Activated CD4-positive, CD25-positive, alpha-beta regulatory T cell treated with anti-CD3 and anti-CD28 coated beads, Interleukin-2, amount 50 U/mL, for 72 hours (primary cell): ENCODE data around the gene SERTAD4.
"Not testable (repeated sequence)": the region's sequence is repeated elsewhere in the genome, so short reads cannot be mapped to it uniquely, and the experiment has no call there.

ENCODE experiments used
- DNase-seq: peaks from one replicate; pipeline ENCODE4 v3.0.0; 2021

The SERTAD4 gene

GRCh38 chr1:210232511-210233215 is at the start of gene SERTAD4:
TSS of gene SERTAD4 (plus strand) at chr1:210232796. CDS start at chr1:210237961, 5,165 bp downstream.
- DNase-seq = no peak

GRCh38 chr1:210185063-210185462 is 47.5 kb upstream of the SERTAD4 start:
- no peak for DNase-seq

GRCh38 chr1:210187849-210188606 is 44.6 kb upstream of the SERTAD4 start:
- not testable (repeated sequence) for DNase-seq

GRCh38 chr1:210189426-210189825 is 43.2 kb upstream of the SERTAD4 start:
- DNase-seq = no peak

GRCh38 chr1:210195635-210196160 is 36.9 kb upstream of the SERTAD4 start:
- DNase-seq = no peak

GRCh38 chr1:210196266-210196665 is 36.3 kb upstream of the SERTAD4 start:
- not testable (repeated sequence) for DNase-seq

- no peak for DNase-seq
Measured at GRCh38 chr1:210198840-210199239, 33.8 kb upstream of the SERTAD4 start.

- DNase-seq = no peak
Measured at GRCh38 chr1:210200124-210200736, 32.4 kb upstream of the SERTAD4 start.

- no peak for DNase-seq
Measured at GRCh38 chr1:210201681-210202080, 30.9 kb upstream of the SERTAD4 start.

GRCh38 chr1:210207597-210208450 is 24.8 kb upstream of the SERTAD4 start:
- no peak for DNase-seq

GRCh38 chr1:210213335-210213734 is 19.3 kb upstream of the SERTAD4 start:
- no peak for DNase-seq

GRCh38 chr1:210214573-210215409 is 17.8 kb upstream of the SERTAD4 start:
- no peak for DNase-seq

- DNase-seq = no peak
Measured at GRCh38 chr1:210217482-210217881, 15.1 kb upstream of the SERTAD4 start.

- DNase-seq = no peak
Measured at GRCh38 chr1:210218047-210218446, 14.5 kb upstream of the SERTAD4 start.

- no peak for DNase-seq
Measured at GRCh38 chr1:210222340-210223006, 10.1 kb upstream of the SERTAD4 start.

- DNase-seq = no peak
Measured at GRCh38 chr1:210223226-210223904, 9.2 kb upstream of the SERTAD4 start.

GRCh38 chr1:210228158-210228557 is 4.4 kb upstream of the SERTAD4 start:
- no peak for DNase-seq

GRCh38 chr1:210230149-210230695 is 2.4 kb upstream of the SERTAD4 start:
- DNase-seq = no peak

- no peak for DNase-seq
Measured at GRCh38 chr1:210231846-210232510, 618 bp upstream of the SERTAD4 start.

- DNase-seq = no peak
Measured at GRCh38 chr1:210233216-210233494, 559 bp downstream of the SERTAD4 start.
